Activated T-helper 1 cell treated with anti-CD3 and anti-CD28 coated beads, Interleukin-12 subunit alpha, Interleukin-12 subunit beta, Interleukin-2, Interleukin-4 antibody, amounts not matched to agents 30 ng/mL and 10 ng/mL and 1 ng/mL, durations not matched to agents 14 hours and 24 hours and 36 hours (primary cell): ENCODE data around the gene BCL10. TPM values are rescaled to one million over a fixed set of nuclear protein-coding genes. Genes with fewer than 3 reads are reported as not detected.

ENCODE experiments used
- DNase-seq: peaks from one replicate; pipeline ENCODE4 v3.0.0; 2021; ENCODE audit warnings: low spot score
- H3K27ac Mint-ChIP-seq: one replicate; pipeline ENCODE4 v1.8.0; 2021; ENCODE audit warnings: mild to moderate bottlenecking, mixed read lengths
- H3K27me3 Mint-ChIP-seq: one replicate; pipeline ENCODE4 v1.8.0; 2022; ENCODE audit warnings: mild to moderate bottlenecking, moderate library complexity, mixed read lengths; ENCODE audit not compliant: insufficient read depth
- H3K36me3 Mint-ChIP-seq: one replicate; pipeline ENCODE4 v1.8.0; 2021; ENCODE audit warnings: low read depth, mixed read lengths
- H3K4me1 Mint-ChIP-seq: one replicate; pipeline ENCODE4 v1.8.0; 2021; ENCODE audit warnings: low read depth, mixed read lengths
- H3K4me3 Mint-ChIP-seq: one replicate; pipeline ENCODE4 v1.8.0; 2021; ENCODE audit warnings: mild to moderate bottlenecking, moderate library complexity, mixed read lengths
- H3K9me3 Mint-ChIP-seq: one replicate; pipeline ENCODE4 v1.8.0; 2021; ENCODE audit warnings: mixed read lengths
- intact Hi-C: fragments of 100-400 bp; cut with micrococcal nuclease; formaldehyde crosslinking; loops from one replicate; pipeline ENCODE4 v1.15.1; 2024
- total RNA-seq: library from RNA; stranded (reverse); gene quantifications from 2 replicates; pipeline ENCODE4 v1.2.3, GENCODE V29; 2022

The BCL10 gene
- total RNA-seq, 1 donor from 2014 or later: 28.8 TPM

DNA sequence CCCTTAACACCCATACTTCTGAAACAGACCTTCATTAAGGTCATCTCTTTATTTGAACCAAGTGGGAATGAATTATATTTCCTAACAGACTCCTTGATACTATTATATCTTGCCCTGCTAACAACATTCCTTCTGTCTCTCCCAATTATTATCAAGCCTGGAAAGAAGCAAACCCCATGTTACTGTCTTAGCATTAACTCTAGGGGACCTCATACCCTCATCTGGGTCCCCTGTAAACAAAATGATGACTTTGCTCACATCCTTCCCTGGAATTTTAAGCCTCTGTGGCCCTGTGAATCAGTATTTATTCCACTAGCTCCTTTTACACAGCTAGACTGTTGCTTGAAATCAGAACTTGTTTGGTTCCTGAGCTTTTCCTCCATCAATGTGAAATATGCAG lies 38.3 kb upstream of the BCL10 start:
- Mint-ChIP-seq H3K4me3 (no peak overlapping the region), H3K27ac (no peak overlapping the region), H3K9me3 (no peaks in the 10 kb centered on the region), H3K36me3 (no peaks in the 10 kb centered on the region), H3K4me1 (no peaks in the 10 kb centered on the region), H3K27me3 (peaks cover 57% of the 10 kb centered on the region)
- intact Hi-C loops: no loop called here
- DNase-seq: no peak

DNA sequence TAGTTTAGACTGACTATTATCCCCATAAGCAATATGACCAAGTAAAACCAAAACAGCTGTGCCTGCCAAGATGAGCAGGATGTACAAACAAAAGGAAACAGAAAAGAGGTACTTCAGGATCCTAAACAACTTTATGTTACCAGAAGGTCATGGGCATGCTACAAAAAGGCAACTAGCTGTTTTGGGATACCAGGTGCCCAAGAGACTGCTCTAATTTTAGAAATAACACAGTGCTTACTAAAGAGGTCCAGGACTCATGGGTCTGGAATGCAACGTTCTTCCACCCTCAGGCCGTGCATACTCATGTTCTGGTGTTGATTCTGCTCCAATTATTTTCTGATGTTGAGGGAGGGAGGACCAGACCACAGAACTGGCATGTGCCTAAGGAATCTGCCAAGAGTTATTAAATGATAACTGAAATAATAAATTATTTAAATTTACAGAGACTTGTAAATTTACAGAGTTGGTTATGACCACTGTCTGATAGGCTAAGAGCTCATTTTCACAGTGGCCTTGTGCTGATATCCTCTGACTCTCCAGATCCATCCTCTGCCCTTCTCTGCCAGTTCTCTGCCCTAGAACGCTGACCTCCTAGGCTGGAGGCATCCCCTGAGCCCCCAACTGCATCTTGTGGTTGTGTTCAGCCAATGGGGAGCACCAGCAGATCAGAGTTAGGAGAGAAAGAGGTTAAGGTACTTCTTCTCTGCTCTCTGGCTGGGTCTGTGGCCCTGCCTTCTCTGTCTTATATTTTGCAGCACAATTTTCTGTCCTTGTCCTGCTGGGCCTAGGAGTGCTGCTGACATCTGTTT lies 37.7 kb upstream of the BCL10 start:
- peaks cover 59% of the 10 kb centered on the region for H3K27me3 Mint-ChIP-seq
- DNase-seq: no peak
- H3K4me1 Mint-ChIP-seq: no peaks in the 10 kb centered on the region
- intact Hi-C loops: no loop called here
- H3K27ac Mint-ChIP-seq: no peak overlapping the region
- no peak overlapping the region for H3K4me3 Mint-ChIP-seq
- no peaks in the 10 kb centered on the region for H3K9me3 Mint-ChIP-seq
- H3K36me3 Mint-ChIP-seq: no peaks in the 10 kb centered on the region

DNA sequence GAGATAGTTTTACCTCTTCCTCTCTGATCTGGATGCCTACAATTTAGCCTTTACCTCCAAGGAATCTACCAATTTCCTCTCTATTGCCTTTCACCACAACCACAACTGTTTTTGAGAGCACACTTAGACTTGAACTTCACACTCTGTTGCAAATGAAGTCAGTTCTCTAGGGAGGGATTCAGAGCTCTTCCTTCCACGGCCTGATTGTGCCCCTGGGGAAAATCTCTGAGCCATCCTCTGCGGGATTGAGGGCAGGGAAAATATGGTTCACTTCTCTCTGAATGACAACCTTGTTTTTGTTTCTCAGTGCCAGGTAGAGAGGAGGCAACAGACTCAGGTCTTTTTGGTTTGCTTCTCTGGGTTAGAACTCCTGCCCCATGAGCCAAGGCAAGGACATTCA lies 35.4 kb upstream of the BCL10 start:
- H3K4me1 Mint-ChIP-seq: peaks cover 5% of the 10 kb centered on the region
- no peak for DNase-seq
- peaks cover 60% of the 10 kb centered on the region for H3K27me3 Mint-ChIP-seq
- intact Hi-C loops: no loop called here
- no peak overlapping the region for H3K4me3 Mint-ChIP-seq
- H3K36me3 Mint-ChIP-seq: no peaks in the 10 kb centered on the region
- H3K27ac Mint-ChIP-seq: no peak overlapping the region
- no peaks in the 10 kb centered on the region for H3K9me3 Mint-ChIP-seq

DNA sequence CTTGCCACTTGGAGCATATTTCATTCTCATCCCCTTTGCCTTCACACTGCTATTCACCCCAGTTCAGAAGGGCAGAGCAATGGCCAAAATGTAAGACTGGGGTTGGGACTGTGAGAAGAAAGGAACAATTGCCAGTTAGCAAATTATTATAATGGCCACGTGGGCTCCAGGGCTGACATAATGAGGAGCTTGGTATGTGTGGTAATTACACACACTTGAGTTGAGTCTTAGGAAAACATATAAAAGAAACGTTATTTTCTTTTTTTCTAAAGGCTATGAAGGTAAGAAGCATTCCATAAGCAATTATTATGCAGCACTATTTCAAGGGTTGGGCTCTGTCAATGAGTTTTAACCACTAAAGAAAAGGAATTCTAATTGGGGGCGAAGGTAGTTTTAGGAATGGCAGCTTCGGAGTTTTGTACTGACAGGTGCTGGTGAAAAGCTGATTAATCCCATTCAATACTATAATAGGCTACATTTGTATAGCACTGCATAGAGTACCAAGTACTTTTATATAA lies 32.5 kb upstream of the BCL10 start:
- Mint-ChIP-seq H3K4me1 (peaks cover 5% of the 10 kb centered on the region), H3K27ac (no peak overlapping the region), H3K36me3 (no peaks in the 10 kb centered on the region), H3K27me3 (peaks cover 67% of the 10 kb centered on the region), H3K9me3 (no peaks in the 10 kb centered on the region), H3K4me3 (no peak overlapping the region)
- intact Hi-C loops: loop anchor here (1.0 to 2.0 kb wide), 4 partner anchors 8 to 710 kb away; partner anchors contain the start of gene CCN1
- no peak for DNase-seq

DNA sequence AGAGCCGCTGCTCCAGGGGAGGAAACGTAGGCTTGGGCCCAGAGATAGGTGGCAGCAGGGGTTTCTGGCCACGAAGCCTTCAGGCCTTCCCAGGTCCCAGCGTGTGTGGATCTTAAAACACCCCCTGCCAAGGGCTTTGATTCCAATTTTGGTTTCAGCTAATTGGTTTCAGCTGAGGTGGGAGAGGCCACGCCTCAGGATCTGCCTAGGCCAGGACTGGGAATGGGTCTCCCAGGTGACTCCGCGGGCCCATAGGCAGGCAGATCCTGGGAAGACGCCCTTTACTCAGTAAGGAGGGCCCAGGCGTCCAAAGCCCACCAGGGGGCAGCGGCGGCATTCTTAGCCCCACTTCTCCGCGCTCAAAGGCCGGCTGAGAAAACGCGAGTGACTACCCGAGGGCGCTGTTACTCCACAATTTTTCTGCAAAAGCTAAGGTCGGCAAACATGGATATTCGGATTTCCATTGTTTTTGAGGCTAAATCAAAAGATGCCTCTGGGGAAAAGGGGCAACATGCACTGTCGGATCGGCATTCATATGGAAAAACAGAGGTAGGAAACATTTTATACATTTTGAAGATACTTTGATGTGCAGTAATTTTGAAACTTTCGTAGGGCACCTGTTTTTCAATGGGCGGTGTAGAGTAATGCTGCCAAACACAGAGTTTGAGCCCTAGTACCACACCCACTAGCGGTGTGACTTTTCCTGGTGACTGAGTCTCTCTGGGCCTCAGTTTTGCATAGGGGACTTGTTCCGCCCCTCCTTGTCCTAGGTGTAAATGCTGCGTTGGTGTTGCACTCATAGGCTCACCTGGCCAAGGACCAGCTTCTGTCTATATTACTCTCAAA lies 31.8 kb upstream of the BCL10 start:
- no peak overlapping the region for H3K27ac Mint-ChIP-seq
- DNase-seq: peak; percentile 22
- peaks cover 5% of the 10 kb centered on the region for H3K4me1 Mint-ChIP-seq
- H3K9me3 Mint-ChIP-seq: no peaks in the 10 kb centered on the region
- no peaks in the 10 kb centered on the region for H3K36me3 Mint-ChIP-seq
- no peak overlapping the region for H3K4me3 Mint-ChIP-seq
- intact Hi-C loops: loop anchor here (1.0 to 2.0 kb wide), 4 partner anchors 9 to 711 kb away; partner anchors contain the start of gene CCN1
- peaks cover 62% of the 10 kb centered on the region for H3K27me3 Mint-ChIP-seq

DNA sequence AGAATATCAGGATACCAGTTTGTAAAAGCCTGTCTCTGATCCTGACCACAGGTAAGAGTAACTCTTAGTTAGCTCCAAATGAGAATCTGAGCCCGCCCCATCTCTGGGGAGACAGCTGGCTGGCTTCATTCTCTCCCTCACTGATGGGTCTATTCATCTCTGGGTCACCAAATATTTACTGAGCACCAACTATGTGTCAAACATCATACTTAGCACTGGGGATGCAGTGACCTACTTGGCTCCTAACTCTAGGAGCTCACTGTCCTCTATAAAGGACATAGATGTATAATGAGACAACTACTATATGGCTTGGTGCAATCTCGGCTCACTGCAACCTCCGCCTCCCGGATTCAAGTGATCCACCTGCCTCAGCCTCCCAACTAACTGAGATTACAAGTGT lies 29.8 kb upstream of the BCL10 start:
- DNase-seq: no peak
- intact Hi-C loops: no loop called here
- peaks cover 5% of the 10 kb centered on the region for H3K4me1 Mint-ChIP-seq
- no peak overlapping the region for H3K4me3 Mint-ChIP-seq
- no peak overlapping the region for H3K27ac Mint-ChIP-seq
- no peaks in the 10 kb centered on the region for H3K36me3 Mint-ChIP-seq
- peaks cover 76% of the 10 kb centered on the region for H3K27me3 Mint-ChIP-seq
- no peaks in the 10 kb centered on the region for H3K9me3 Mint-ChIP-seq

DNA sequence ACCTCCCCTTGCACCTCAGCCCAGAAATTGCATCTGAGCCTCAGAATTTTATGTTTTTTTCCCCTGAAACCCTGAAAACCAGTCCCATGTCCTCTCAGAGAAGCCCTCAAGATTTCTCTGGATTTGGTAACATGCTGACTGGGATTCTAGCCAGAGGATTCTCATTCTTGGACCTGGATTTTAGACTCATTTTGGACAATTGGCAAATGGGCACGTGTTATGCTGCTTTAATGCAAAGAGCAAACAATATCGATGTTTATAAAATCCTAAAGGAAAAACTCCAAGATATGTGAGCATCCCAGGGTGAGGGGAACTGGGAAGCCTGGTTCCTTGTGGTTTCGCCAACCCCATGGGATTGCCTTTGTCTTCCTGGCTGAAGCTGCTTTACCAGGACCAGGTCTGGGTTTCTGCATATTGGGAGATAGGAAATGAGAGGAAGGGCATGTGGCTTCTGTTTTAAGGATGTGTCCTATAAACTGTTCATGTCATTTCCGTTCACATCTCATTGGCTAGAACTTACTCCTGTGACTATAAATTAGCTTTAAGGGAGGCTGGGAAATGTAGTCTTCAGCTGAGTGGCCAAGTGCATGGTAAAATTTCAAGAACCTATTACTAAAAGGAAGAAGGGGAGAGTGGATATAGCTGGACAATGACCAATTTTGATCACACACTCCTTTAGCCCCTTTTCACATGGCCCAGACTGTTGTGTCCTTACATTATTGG lies 27.2 kb upstream of the BCL10 start:
- Mint-ChIP-seq H3K27ac (no peak overlapping the region), H3K36me3 (no peaks in the 10 kb centered on the region), H3K4me1 (peaks cover 14% of the 10 kb centered on the region), H3K9me3 (no peaks in the 10 kb centered on the region), H3K27me3 (peaks cover 63% of the 10 kb centered on the region), H3K4me3 (no peak overlapping the region)
- DNase-seq: no peak
- intact Hi-C loops: no loop called here

DNA sequence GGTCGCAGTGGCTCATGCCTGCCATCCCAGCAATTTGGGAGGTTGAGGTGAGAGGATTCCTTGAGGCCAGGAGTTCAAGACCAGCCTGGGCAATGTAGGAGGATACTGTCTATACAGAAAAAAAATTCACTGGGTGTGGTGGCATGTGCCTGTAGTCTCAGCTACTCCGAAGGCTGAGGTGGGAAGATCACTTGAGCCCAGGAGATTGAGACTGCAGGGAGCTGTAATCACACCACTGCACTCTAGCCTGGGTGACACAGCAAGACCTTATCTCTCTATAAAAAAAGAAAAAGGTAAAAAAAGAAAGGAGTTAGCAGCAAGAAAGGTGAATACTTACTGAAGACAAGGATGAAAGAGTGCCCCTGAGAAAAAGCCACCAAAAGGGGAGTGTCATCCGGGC lies 23.7 kb upstream of the BCL10 start:
- Mint-ChIP-seq H3K27ac (no peak overlapping the region), H3K27me3 (peaks cover 43% of the 10 kb centered on the region), H3K9me3 (no peaks in the 10 kb centered on the region), H3K4me1 (peaks cover 29% of the 10 kb centered on the region), H3K36me3 (no peaks in the 10 kb centered on the region), H3K4me3 (no peak overlapping the region)
- DNase-seq: no peak
- intact Hi-C loops: no loop called here

DNA sequence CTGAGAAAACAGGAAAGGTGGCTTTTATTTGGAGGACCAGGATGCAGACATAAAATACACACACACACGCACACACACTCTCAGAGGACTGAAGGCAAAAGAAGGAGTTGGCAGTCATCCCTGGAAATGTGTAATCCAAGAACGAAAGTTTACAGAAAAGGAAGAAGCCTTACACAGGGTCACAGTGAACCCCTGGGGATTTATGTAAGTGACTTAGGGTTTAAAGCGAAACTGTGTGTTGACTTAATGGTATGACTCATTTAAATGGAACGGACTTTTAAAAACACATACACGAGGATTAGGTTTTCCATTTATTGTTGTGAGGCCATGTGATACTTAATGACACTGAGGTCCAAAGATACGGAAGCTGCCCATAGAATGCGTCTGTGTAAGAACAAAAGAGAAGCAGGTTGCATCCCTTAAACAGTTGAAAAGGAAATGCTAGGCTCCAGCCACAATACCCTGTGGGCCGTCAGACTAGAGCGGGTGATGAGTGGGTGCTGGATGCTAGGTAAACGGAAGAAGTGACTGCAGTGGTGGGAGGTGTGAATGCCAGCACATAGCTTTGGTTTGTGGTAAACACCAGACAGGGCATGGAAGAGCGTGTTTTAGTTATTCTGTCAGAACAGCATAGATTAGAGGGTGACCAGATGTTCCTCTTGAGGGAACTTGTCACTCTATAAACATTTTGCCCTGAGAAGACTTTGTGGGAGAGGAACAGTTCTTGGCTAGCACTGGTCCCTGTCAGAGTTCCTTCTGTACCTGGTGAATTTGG lies 21.6 kb upstream of the BCL10 start:
- intact Hi-C loops: loop anchor here (1.0 to 5.0 kb wide), 11 partner anchors 19 to 1099 kb away; partner anchors contain the start of genes C1orf52, GNG5, MCOLN2 and ODF2L
- Mint-ChIP-seq H3K4me1 (peaks cover 34% of the 10 kb centered on the region), H3K36me3 (peaks cover 2% of the 10 kb centered on the region), H3K9me3 (no peaks in the 10 kb centered on the region), H3K27me3 (peaks cover 47% of the 10 kb centered on the region), H3K27ac (peak overlapping the region; percentile 80), H3K4me3 (peak overlapping the region; percentile 1)
- peak; percentile 62 for DNase-seq

DNA sequence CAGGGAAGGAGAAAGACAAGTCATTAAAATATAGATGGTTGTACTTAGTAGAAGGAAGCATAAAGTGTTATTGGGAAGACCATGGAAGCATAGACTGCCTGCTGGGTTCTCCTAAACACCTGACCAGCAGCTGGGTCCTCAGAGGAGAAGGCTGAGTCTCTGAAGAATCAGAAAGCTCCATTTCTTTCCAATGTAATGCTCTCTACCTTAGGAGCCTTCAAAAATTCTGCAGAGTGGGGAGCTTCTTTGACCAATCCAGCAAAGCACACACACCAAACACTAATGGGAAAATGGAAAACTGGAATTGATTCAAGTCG lies 21.1 kb upstream of the BCL10 start:
- Mint-ChIP-seq H3K36me3 (peaks cover 2% of the 10 kb centered on the region), H3K27ac (peak overlapping the region; percentile 80), H3K4me1 (peaks cover 34% of the 10 kb centered on the region), H3K4me3 (peak overlapping the region; percentile 1), H3K27me3 (peaks cover 46% of the 10 kb centered on the region), H3K9me3 (no peaks in the 10 kb centered on the region)
- no peak for DNase-seq
- intact Hi-C loops: loop anchor here (5.0 kb wide), 3 partner anchors 300 to 1100 kb away; partner anchors contain the start of genes MCOLN2, ODF2L and ZNHIT6

DNA sequence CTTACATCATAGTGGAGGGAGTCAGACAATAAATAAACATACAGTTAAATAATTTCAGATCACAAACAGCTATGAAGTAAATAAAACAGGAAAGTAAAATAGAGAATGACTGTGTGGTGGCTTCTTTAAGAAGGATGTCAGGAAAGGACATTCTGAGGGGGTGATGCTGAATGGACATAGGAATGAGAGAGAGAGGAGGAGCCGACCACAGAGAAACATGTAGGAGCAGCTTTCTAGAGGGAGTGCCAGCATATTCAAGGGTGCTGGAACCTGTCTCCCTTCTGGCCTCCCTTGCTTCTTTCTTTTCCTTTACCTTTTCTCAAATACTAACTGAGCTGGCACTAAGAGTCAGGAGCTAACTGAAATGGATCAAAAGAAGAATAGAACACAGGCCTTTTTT lies 20.5 kb upstream of the BCL10 start:
- peak overlapping the region; percentile 35 for H3K4me3 Mint-ChIP-seq
- no peak for DNase-seq
- peaks cover 44% of the 10 kb centered on the region for H3K27me3 Mint-ChIP-seq
- peaks cover 2% of the 10 kb centered on the region for H3K36me3 Mint-ChIP-seq
- H3K9me3 Mint-ChIP-seq: no peaks in the 10 kb centered on the region
- intact Hi-C loops: loop anchor here (5.0 kb wide), 3 partner anchors 300 to 1100 kb away; partner anchors contain the start of genes MCOLN2, ODF2L and ZNHIT6
- H3K4me1 Mint-ChIP-seq: peaks cover 34% of the 10 kb centered on the region
- H3K27ac Mint-ChIP-seq: peak overlapping the region; percentile 80

DNA sequence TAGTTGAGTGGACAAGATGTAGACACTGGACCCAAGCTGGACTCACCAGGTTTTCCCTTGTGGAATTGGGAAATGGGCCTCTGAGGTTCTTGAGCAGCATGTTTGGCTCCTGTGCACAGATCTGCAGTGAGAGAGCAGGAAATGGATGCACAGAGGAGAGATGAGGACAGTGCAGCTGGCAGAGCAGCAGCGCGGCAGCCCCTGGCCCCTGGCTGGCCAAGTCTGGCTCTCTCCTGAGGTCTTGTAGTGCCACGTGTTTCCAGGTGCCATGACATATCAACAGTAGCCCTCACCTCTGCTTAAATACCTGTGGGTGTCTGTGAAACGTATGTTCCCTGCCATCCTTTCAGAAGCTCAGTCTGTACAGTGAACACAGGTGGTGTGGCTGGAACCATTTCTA lies 19.2 kb upstream of the BCL10 start:
- no peak for DNase-seq
- Mint-ChIP-seq H3K27ac (no peak overlapping the region), H3K36me3 (peaks cover 2% of the 10 kb centered on the region), H3K4me1 (peaks cover 34% of the 10 kb centered on the region), H3K4me3 (no peak overlapping the region), H3K9me3 (no peaks in the 10 kb centered on the region), H3K27me3 (peaks cover 42% of the 10 kb centered on the region)
- intact Hi-C loops: loop anchor here (5.0 kb wide), 3 partner anchors 298 to 1102 kb away; partner anchors contain the start of genes MCOLN2, ODF2L and ZNHIT6
